Cardiac muscle cell (in vitro differentiated cells and primary cell): ENCODE data around the gene RPS6KA3. TPM values are rescaled to one million over a fixed set of nuclear protein-coding genes. Genes with fewer than 3 reads are reported as not detected.

ENCODE experiments used
- DNase-seq, 2 donors: peaks; one replicate each; pipeline versions ENCODE4 v3.0.0 to v3.0.0-alpha.2; 2010 to 2017; ENCODE audit warnings: low read depth in 1 of 2, low spot score in 1 of 2
- H3K27ac ChIP-seq: fragments of 200-600 bp; sonication (generic); 2 replicates; pipeline ENCODE4 v1.5.1; 2016
- H3K27me3 ChIP-seq: fragments of 200-600 bp; sonication (generic); 2 replicates; pipeline ENCODE4 v1.6.0; 2016; ENCODE audit warnings: control low read depth
- H3K36me3 ChIP-seq: fragments of 200-600 bp; sonication (generic); 2 replicates; pipeline ENCODE4 v1.5.1; 2016; ENCODE audit warnings: control low read depth
- H3K4me1 ChIP-seq: fragments of 200-600 bp; sonication (generic); 2 replicates; pipeline ENCODE4 v1.8.1; 2017; ENCODE audit warnings: low read depth, mild to moderate bottlenecking, mixed run types
- H3K4me3 ChIP-seq: fragments of 200-600 bp; sonication (generic); 2 replicates; pipeline ENCODE4 v1.5.1; 2016; ENCODE audit warnings: mild to moderate bottlenecking
- H3K9me3 ChIP-seq: fragments of 200-600 bp; sonication (generic); 2 replicates; pipeline ENCODE4 v1.5.1; 2017; ENCODE audit warnings: low read depth, mild to moderate bottlenecking, control low read depth
- polyA plus RNA-seq: library from polyadenylated mRNA; unstranded; fragments of >200 nt; fragmentation: Nextera tagmentation; extraction: Ambion mirVana; gene quantifications from 2 replicates; pipeline ENCODE4 v1.2.1, GENCODE V29; 2016
- total RNA-seq: library from RNA; depleted of rRNA; stranded (reverse); fragments of >200 nt; gene quantifications from 2 replicates; pipeline ENCODE4 v1.2.3, GENCODE V29; 2016
- TF ChIP-seq, protein P1 (sequence below): IDR thresholded peaks from 2 replicates; pipeline ENCODE4 v1.5.1; 2012; ENCODE audit warnings: low read depth, mild to moderate bottlenecking, low read length

Gene RPS6KA3
- total and polyA plus RNA-seq, 2 experiments from 2014 or later, result 5.3 to 7.1 TPM

DNA sequence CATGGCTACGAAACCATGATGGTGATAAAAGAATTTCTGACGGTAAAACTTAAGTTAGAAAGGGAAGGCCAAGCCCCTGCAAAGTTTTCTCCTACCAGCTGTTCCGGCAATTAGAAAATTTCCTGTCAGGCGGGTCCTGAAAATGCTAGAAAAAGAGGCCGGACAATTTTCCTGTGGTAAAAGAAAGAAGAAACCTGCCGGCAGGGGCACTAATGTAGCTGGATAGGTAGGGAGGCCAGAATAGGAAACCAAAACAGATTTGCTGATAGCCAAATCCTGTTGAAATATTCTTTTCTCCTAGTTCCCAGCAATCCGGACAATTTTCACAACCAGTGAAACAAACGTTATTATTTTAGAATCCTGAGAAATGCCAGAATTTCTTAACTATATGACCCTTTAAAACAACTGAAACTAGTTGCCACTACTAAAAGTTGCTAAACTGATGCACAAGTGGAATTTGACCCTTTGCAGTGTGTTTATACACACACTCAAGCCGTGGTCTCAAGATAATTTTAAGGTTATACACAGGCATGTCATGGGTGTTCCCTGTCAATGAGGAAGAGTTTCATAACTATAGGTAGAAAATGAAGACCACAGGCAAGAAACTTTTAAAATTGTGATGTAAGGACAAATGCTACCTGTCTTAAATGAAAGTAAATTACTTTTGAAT lies 47.7 kb downstream of the RPS6KA3 start:
- no peak overlapping the region for H3K4me3 ChIP-seq
- DNase-seq, result peak in 1 of 2 donors; percentile 30
- H3K27me3 ChIP-seq, result no peaks in the 10 kb centered on the region
- H3K36me3 ChIP-seq, result no peaks in the 10 kb centered on the region
- H3K9me3 ChIP-seq, result no peaks in the 10 kb centered on the region
- no peak overlapping the region for H3K27ac ChIP-seq
- H3K4me1 ChIP-seq, result no peaks in the 10 kb centered on the region
- TF ChIP-seq, protein P1, sequence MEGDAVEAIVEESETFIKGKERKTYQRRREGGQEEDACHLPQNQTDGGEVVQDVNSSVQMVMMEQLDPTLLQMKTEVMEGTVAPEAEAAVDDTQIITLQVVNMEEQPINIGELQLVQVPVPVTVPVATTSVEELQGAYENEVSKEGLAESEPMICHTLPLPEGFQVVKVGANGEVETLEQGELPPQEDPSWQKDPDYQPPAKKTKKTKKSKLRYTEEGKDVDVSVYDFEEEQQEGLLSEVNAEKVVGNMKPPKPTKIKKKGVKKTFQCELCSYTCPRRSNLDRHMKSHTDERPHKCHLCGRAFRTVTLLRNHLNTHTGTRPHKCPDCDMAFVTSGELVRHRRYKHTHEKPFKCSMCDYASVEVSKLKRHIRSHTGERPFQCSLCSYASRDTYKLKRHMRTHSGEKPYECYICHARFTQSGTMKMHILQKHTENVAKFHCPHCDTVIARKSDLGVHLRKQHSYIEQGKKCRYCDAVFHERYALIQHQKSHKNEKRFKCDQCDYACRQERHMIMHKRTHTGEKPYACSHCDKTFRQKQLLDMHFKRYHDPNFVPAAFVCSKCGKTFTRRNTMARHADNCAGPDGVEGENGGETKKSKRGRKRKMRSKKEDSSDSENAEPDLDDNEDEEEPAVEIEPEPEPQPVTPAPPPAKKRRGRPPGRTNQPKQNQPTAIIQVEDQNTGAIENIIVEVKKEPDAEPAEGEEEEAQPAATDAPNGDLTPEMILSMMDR, result peak; percentile 29

DNA sequence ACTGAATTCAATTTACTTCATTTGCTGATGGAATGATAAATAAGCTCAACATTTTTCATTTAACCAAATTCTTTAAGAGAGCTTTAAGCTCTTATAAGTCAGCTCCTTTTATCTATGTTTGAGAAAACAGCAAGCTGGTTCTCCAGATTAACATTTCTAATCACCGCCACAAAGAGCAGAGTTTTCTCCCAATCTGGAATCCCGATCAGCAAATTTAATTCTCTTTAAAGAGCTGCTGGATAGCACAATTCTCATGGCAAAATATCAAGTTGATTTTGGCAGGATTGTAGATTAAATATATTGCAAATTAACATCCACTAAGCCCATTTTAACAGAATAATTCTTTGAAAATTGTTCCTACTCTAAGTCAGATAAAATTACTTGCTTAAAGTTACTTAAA lies 48.8 kb downstream of the RPS6KA3 start:
- no peaks in the 10 kb centered on the region for H3K9me3 ChIP-seq
- no peaks in the 10 kb centered on the region for H3K36me3 ChIP-seq
- DNase-seq, result no peak
- no peaks in the 10 kb centered on the region for H3K27me3 ChIP-seq
- no peak overlapping the region for H3K27ac ChIP-seq
- TF ChIP-seq, protein P1, result no peak
- no peaks in the 10 kb centered on the region for H3K4me1 ChIP-seq
- H3K4me3 ChIP-seq, result no peak overlapping the region

DNA sequence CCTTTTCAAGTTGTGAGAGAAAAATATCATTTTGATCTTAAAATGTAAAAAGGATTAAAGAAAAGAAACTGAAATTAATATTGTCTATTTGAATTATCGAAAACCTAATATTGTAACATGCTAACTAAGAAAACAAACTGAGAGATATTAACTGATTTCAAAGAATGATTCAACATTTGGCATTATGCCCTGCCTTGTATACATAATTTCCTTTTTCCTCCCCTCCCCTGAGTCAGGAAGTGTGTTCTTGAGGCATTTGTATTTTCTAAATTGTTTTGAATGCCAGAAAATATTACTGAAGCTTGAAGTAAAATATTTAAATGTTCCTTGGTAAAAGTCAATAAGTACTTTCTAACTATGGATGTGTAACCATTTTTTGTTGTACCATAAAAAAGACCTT lies 49.4 kb downstream of the RPS6KA3 start:
- Histone ChIP-seq H3K36me3 (no peaks in the 10 kb centered on the region), H3K4me1 (no peaks in the 10 kb centered on the region), H3K27me3 (no peaks in the 10 kb centered on the region), H3K9me3 (no peaks in the 10 kb centered on the region), H3K27ac (no peak overlapping the region), H3K4me3 (no peak overlapping the region)
- DNase-seq, result peak in 1 of 2 donors; percentile 72
- TF ChIP-seq, protein P1, result no peak

DNA sequence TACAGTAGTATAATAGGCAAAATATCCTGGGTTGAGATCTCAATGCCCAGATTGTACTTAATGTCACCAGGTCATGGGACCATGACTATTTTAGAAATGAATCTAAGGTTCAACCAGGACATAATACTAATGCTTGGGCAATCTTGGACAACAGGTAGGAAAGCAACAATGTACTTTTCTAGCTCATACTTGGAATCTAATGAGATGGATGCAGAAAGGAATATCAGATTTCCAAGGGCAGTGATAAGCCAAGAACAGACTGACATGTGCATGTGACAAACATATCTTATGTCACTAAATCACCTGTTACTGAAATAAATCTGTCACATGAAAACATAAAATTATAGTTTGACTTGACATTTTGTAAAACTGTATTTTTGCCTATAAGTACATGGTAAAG lies 51.1 kb downstream of the RPS6KA3 start:
- Histone ChIP-seq H3K27me3 (no peaks in the 10 kb centered on the region), H3K36me3 (no peaks in the 10 kb centered on the region), H3K4me3 (no peak overlapping the region), H3K9me3 (no peaks in the 10 kb centered on the region), H3K4me1 (no peaks in the 10 kb centered on the region), H3K27ac (no peak overlapping the region)
- TF ChIP-seq, protein P1, result no peak
- DNase-seq, result no peak

DNA sequence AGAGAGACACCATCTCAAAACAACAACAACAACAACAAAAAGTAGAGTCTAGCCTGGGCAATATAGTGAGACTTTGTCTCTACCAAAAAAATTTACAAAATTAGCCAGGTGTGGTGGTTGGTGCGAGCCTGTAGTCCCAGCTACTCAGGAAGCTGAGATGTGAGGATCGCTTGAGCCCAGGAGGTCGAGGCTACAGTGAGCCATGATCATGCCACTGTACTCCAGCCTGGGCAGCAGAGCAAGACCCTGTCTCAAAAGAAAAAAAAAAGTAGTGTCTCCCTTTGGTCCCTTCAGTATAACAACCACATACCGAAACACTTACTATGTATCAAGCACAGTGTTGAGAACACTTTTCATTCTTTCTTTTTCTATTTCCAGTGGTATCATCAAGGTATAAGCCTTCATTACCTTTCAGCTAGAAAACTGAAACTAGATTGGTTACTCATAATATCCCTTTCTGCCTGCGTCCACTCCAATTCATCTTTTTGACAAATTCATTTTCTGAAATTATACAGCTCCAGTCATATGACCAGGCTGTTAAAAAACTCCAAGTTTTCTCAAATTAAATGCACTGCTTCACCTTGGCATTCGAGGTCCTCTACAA lies 54.1 kb downstream of the RPS6KA3 start:
- Histone ChIP-seq H3K27ac (no peak overlapping the region), H3K9me3 (no peaks in the 10 kb centered on the region), H3K4me1 (no peaks in the 10 kb centered on the region), H3K27me3 (no peaks in the 10 kb centered on the region), H3K4me3 (no peak overlapping the region), H3K36me3 (no peaks in the 10 kb centered on the region)
- TF ChIP-seq, protein P1, result no peak
- no peak for DNase-seq
